Retinal pigment epithelial cell (primary cell): Measurements from ENCODE around the gene PLAC8.
"Not testable (repeated sequence)": the region's sequence is repeated elsewhere in the genome, so short reads cannot be mapped to it uniquely, and the experiment has no call there.

Experiments
- DNase-seq: peaks from one replicate; pipeline ENCODE4 v3.0.0-alpha.2; 2010; ENCODE audit warnings: low read depth
- H3K4me3 ChIP-seq: 2 replicates; pipeline ENCODE4 v1.5.1; 2011; ENCODE audit warnings: mild to moderate bottlenecking, low read length, control low read depth, moderate library complexity
- CTCF ChIP-seq: conservative IDR thresholded peaks from 2 replicates; pipeline ENCODE4 v1.5.1; 2011; ENCODE audit warnings: low read depth, low read length, control low read depth, inconsistent platforms

Gene PLAC8

GRCh38 chr4:83108101-83108861, 6.2 kb downstream of the PLAC8 start:
- DNase-seq, result no peak

GRCh38 chr4:83107631-83108030, 6.9 kb downstream of the PLAC8 start:
- no peak for TF ChIP-seq CTCF
- H3K4me3 ChIP-seq, result no peak overlapping the region
- no peak for DNase-seq

More at GRCh38 chr4:83108101-83108861, 6.2 kb downstream of the PLAC8 start:
- no peak overlapping the region for H3K4me3 ChIP-seq
- TF ChIP-seq CTCF, result no peak

- TF ChIP-seq CTCF, result no peak
- H3K4me3 ChIP-seq, result no peak overlapping the region
- no peak for DNase-seq
These were observed 9.5 kb downstream of the PLAC8 start for GRCh38 chr4:83104991-83105390.

- H3K4me3 ChIP-seq, result no peak overlapping the region
- no peak for DNase-seq
- no peak for TF ChIP-seq CTCF
These were observed 18.1 kb downstream of the PLAC8 start for GRCh38 chr4:83096397-83096796.

GRCh38 chr4:83093060-83093640, 21.4 kb downstream of the PLAC8 start:
- no peak for DNase-seq
- no peak for TF ChIP-seq CTCF
- H3K4me3 ChIP-seq, result no peak overlapping the region

- no peak overlapping the region for H3K4me3 ChIP-seq
- DNase-seq, result no peak
- TF ChIP-seq CTCF, result no peak
These were observed 24.9 kb downstream of the PLAC8 start for GRCh38 chr4:83089410-83090157.

GRCh38 chr4:83084956-83085355, 29.6 kb downstream of the PLAC8 start:
- not testable (repeated sequence) for DNase-seq, H3K4me3 ChIP-seq
